ENCODE data around the gene TMEM170A.
"Not testable (repeated sequence)": the region's sequence is repeated elsewhere in the genome, so short reads cannot be mapped to it uniquely, and the experiment has no call there.

Gene TMEM170A

DNA sequence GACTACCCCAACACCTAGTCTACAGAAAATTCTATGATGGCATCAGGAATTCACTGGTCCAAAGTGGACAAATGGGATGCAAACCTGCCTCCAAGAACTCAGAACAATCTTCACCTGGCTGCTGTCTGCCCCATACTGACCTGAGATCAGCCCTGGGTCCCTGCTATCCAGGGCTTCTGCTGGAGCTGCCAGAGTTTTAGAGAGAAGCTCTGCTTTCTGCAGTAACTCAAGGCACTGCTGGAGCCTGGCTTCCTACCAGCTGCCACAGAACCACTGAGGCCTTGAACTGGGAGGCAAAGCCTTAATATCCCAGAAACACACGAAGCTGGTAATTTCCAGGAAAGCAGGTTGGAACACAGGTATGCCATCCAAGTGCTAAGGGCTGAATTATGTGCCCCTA is 7.5 kb downstream of the TMEM170A start:
- DNase-seq, result no peak

DNA sequence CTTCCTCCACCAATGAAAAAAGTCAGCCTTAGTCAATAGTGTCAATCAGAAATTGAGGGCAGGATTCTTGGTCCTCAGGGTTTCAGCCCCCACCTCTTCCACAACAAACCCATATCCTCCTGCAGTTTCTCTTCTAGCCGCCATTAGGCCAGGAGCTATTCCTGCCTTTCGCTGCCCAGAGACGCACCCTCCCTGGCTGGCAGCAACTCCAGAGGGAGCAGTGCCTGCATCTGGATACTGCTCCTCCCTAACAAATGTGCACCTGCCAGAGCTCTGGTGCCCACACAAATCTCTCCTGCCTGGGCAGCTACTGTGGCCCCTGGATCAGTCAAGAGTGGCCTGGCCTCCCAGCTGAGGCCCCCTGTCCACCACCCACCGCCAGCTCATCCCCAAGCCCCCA is 8.0 kb downstream of the TMEM170A start:
- not testable (repeated sequence) for DNase-seq

GRCh38 chr16:75455677-75456076 is 8.8 kb downstream of the TMEM170A start:
- DNase-seq, result no peak

- no peak for DNase-seq
These were observed 11.9 kb downstream of the TMEM170A start for GRCh38 chr16:75452464-75453190.

- no peak for DNase-seq
These were observed 18.1 kb downstream of the TMEM170A start for GRCh38 chr16:75446416-75446815.

GRCh38 chr16:75445298-75445697 is 19.2 kb downstream of the TMEM170A start:
- DNase-seq, result no peak

DNA sequence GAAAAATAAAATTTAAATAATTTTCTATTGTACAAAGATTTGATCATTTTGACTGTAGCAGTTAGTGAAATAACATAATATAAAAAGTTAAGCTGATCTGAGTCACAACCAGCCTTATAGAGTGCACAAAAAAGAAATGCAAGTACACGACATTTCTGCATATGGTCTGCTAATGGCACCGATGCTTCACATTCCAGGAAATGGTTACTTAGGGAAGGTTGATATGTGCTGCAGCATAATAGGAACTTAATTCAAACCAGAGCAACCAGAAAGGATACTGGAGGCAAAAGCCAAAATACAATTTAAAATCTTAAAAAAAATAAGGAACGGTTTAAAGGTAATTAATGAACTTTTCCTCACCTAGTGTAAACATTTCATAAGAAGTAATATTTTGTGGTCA is 21.2 kb downstream of the TMEM170A start:
- DNase-seq, result no peak

DNA sequence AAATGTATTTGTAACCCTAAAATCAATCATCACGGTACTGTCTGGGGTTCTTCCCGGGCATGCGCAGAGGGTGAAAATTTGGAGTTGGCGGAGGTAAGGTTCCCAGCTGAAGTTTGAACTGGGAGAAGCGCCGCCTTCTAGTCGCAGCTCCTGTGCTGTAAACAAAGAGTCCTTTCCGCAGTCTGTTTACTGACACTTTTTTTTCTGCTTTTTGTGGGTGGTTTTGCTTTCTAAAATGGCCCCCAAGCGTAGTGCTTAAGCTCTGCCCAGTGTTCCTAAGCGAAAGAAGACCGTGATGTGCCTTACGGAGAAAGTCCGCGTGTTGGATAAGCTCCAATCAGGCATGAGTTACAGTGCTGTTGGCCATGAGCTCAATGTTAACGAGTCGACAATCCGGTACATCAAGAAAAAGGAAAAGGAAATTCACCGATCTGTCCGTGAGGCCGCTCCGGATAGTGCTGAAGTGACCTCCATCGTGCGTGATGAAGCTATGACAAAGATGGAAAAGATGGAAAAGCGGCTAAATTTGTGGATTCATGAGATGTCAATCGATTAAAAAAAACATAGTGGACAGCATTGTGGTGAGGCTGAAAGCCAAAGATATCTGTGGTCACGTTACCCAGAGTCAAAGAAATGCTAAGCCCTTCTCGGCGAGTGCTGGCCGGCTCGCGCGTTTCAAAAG is 30.6 kb downstream of the TMEM170A start:
- DNase-seq, result peak in 53 of 56 donors; percentile 20 to 91 (median 81)

DNA sequence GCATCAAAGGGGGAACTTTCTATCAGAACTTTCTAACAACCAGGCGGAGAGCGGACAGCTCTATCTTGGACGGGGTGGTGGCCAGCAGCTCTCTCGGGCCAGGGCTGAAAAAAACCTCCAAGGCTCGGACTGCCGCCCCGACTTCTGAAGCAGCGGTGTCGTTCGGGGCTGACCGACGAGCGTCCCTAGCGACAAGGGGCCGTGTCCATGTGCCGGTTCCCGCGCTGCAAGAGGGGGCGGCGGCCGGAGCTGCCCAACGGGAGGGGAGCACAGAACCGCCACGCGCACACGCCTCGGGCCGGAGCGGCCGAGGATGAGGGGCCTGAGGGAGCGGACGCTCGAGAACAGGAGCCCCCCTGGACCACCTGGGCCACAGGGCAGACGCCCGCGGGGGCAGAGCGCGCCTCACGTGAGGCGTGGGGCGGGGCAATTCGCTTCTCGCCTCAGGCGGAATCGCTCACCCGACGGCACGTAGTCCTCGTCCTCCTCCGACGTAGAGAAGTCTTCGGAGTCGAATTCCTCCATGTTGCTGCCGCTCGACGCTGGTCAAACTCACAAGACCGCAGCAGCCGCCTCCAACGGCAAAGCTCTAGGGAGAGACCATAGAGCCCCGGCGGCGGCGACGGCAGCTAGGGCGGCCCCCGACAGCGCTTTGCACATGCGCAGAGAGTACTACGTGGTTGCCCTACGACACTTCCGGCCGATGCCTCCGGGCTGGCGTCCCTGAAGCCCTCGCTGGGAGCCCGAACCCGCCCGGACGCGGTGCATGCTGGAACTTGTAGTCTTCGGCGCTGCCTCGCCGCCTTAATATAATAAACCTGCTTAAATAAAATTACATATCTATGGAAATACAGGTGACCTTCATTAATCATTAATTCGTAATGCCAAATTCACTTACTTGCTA is 31.4 kb downstream of the TMEM170A start, which contains the start of gene CFDP1:
Gene CFDP1, minus strand, starts transcription at position 676 of the 904 bp plus-strand sequence. Its CDS starts 151 bp downstream, at position 525.
- DNase-seq, result peak; percentile 41 to 97 (median 91)

- DNase-seq, result no peak
These were observed 34.7 kb downstream of the TMEM170A start for GRCh38 chr16:75429621-75430403.

DNA sequence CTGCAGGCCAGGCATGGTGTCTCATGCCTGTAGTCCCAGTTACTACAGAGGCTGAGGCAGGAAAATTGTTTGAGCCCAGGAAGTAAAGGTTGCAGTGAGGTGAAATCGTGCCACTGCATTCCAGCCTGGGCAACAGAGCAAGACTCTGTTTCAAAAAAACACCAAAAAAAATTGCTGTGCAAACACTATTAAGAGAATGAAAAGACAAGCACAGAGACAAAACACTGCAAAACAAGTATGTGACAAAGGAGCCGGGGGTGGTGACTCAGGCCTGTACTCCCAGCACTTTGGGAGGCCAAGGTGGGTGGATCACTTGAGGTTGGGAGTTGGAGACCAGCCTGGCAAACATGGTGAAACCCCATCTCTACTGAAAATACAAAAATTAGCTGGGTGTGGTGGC is 38.0 kb downstream of the TMEM170A start:
- DNase-seq, result not testable (repeated sequence)

DNA sequence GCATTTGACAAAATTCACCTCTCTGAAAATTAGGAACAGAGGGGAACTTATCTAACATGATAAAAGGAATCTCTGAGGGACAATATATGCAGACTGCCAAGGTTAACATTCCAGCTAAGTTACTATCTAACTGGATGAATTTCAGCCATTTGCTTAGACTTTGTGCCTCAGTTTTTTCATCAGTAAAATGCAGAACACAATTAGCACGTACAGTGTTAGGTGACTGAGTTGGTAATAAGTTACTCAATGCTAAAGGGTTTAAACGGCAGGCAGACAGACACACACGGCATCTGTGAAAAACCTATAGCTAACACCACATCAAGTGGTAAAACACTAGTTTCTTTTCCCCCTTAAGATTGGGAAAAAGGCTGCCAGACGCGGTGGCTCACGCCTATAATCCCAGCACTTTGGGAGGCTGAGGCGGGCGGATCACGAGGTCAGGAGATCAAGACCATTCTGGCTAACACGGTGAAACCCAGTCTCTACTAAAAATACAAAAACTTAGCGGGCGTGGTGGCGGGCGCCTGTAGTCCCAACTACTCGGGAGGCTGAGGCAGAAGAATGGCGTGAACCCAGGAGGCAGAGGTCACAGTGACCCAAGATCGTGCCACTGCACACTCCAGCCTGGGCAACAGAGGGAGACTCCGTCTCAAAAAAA is 40.3 kb downstream of the TMEM170A start:
- DNase-seq, result not testable (repeated sequence)

DNA sequence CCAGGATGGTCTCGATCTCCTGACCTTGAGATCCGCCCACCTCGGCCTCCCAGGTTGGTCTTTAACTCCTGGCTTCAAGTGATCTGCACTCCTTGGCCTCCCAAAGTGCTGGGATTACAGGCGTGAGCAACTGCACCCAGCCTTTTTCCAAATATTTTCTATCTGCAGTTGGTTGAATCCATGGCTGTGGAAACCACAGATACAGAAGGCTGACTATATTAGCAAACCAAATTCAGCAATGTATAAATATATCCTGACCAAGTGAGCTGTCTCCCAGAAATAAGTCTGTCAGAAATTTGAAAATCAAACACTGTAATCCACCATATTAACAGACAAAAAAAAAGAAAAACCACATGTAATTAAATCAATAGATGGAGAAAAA is 40.8 kb downstream of the TMEM170A start:
- DNase-seq, result no peak

- no peak for DNase-seq
These were observed 42.7 kb downstream of the TMEM170A start for GRCh38 chr16:75421820-75422126.

DNA sequence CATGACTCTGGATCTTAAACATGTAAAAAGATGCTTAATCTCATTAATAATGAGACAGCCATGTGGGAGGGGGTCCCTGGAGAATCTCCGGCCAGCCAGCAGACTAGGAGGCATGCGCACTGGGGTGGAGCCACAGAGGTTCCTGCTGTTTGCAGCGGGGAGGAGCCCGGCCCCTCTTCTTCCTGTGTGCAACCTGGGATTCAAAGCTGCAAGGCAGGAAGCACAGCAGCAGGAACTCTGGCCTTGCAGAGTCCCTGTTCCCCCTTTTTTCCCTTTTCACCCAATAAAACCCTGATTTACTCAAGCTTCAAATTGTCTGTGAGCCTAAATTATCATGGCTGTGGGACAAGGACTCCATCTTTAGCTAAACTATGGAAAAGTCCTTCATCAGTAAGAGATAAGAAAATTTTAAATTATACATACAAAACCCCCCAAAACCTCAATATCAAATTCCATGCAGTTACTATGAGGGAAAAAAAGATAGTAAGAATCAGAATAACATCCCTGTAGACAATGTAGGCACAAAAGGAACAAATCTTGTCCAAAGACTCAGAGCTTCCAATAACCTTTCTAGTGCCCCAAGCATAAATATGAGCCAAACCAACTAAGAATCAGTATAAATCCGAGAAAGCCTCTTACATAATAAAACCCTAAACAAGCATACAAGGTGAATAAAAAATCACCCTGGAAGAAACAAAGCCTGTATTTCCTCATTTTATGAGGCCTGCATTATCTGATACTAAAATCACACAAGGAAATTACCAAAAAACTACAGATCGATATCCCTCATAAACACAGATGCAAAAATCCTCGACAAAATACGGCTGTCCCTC is 43.3 kb downstream of the TMEM170A start:
- DNase-seq, result peak in 23 of 56 donors; percentile 2 to 42 (median 9)

GRCh38 chr16:75416904-75417565 is 47.5 kb downstream of the TMEM170A start:
- DNase-seq, result no peak

DNA sequence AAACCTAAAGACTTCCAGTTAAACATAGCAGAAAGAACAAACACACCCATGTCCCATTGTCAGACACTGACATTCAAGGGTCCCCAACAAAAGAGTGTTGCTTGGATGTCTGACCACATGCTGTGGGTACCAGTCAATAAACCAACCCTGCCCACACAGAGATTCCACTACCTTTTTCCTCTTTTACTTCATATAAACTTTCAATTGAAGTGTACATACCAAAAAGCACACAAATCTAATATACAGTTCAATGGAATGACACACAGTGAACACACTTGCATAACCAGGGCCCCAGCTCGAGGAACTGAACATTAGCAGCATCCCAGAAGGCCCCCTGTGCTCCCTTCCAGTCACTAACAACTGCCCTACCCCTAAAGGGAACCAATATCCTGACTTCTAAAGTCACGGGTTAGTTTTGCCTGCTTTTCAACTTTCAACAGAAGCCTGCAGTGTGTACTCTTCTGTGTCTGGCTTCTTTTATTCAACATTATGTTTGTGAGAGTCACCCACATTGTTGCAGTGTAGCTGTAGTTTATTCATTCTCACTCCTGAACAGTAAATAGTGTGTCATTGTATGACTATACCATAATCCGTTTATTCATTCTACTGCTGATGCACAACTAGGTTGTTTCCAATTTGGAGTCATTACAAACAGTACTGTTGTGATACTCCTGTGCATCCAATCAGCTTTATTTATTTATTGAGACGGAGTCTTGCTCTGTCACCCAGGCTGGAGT is 49.2 kb downstream of the TMEM170A start:
- no peak for DNase-seq

DNA sequence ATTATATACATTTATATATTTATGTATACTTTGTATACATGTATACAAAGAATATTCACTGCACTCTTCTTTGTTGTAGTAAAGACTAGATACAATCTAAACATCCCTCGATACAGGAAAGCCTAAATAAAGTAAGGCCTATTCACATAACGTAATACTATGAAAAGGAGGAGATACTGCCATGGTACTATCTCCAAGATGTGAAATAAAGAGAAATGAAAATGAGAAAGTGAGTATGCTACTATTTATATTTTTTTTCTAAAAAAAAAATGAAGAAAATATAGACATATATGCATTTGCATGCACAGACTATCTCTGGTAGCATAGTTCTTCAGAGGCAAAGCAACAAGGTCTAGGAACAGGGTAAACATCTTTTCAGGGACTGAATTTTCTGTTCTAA is 50.5 kb downstream of the TMEM170A start:
- DNase-seq, result no peak
